DMS114 treated with DMSO at 0.1 percent for 48 hours (cell line): ENCODE results near the gene SLC7A8.

ENCODE experiments used
- DNase-seq: peaks from one replicate; lab custom pipeline; 2025; ENCODE audit not compliant: unreplicated experiment; lab: John Stamatoyannopoulos, UW

The SLC7A8 gene

DNA sequence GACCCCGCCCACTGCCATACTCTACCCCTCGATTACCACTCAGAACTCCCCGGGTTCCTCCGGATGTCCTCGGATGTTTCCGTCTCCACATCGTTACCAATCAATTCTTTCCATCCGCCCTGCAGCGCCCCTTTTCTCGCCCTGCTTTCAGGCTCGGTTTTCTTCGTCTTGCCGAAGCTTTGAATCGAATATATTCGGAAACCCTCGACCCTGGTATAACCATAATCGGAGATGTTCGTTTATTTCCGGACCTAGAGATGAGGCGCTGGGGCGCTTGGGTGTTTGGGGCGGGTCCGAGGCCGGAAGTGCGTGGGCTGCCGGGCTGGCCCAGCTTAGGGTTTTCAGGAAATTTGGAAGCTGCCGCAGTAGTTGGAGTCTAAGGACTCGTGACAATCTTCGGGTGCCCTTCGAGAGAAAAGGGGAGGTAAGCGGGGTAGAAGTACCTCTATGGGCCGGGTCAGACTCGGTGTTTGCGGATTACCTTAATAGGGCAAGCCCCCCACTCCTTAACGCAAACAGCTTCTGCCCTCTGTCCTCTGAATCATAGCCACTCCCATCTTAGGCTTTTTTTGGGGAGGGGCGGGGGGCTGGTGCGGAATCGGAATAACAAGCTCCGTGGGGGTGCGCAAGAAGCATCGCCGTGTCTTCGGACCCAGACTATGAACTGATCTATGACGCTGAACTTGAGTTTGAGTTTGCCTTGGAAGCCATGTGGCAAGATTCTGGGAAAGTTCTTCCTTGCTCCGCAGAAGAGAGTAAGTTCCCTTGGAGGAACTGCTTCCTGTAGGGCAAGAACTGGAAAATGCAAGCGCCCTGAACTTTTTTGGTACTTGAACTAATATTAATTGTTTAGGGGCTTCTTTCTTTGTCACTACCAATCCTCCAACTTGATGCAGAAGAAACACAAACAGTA lies 88.0 kb downstream of the SLC7A8 start, which contains the start of gene C14orf119:
Gene C14orf119 (plus strand): TSS at position 310 of the 913 bp plus-strand sequence. CDS start 2,154 bp downstream, outside the sequence.
- DNase-seq: no peak

DNA sequence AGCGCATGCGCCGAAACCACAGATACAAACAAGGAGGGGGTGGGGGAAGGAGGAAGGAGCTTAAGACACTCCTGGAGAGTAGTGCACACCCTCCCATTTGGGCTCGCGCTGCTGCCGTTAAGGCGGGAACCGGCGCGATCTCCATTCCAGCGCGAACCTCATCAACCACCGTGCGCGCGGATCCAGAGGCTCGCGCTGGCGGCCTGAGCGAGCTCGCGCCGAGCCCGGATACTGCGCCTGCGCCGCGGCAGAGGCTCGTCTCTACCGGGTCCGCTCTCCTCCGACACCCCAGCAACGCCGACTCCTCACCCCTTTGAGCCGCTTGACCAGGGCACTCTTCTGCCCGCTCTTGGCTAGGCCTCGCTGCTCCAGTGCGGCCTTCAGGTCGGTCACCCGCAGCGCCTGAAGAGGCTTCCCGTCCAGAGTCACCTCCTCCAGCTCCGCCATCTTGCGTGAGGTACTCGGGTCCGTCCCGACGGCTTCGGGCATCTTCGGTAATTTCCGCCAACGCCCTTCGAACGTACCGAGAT lies 88.7 kb downstream of the SLC7A8 start, which contains the start of gene ACIN1:
Gene ACIN1 (minus strand): TSS at position 471 of the 530 bp plus-strand sequence. CDS start 24 bp downstream, at position 447.
- DNase-seq: no peak

DNA sequence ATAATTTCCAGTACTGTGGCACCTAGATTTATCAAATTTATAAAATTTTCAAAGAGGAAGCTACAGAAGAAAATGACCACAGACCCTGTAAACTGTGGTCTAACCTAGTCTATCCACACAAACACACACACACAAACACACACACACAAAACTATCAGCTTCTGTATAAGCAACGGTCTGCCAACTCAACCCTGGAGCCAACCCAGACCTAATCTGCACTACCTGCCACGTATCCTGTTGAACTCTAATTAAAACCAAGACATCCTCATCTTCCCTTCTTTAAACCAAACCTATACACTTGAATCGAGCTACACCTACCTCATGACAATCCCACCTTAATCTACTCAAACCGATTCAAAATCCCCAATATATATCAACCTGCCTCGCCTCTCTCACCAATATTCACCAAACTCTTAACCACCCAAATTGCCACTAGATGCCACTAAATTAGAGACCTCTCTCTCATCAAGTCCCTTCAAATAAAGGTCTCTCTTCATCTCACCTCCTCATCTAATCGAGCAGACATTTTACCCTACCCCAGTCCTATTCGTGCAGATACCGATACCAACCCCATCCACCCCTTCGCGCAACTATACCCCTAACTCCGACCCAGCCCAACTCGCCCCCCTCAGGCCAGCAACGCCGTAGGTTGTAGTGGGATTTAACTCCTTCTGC lies 89.3 kb downstream of the SLC7A8 start:
- no peak for DNase-seq

DNA sequence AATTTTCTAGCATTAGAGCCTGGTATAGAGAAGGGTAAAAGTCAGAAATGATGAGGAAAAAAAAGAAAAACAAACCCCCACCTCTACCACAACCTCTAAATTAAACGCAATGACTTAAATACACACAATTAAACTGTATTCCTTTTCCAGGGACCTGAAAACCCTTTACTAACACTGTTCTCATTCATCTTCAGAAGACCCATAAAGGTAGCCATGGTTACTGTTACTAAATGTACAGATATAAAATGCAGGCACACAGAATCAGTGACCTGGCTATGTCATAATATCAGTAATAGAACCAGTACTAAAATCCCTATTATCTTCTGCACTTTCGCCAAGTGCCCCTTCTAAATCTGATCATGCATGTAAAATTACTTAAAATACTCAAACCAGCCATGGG lies 89.9 kb downstream of the SLC7A8 start:
- no peak for DNase-seq

DNA sequence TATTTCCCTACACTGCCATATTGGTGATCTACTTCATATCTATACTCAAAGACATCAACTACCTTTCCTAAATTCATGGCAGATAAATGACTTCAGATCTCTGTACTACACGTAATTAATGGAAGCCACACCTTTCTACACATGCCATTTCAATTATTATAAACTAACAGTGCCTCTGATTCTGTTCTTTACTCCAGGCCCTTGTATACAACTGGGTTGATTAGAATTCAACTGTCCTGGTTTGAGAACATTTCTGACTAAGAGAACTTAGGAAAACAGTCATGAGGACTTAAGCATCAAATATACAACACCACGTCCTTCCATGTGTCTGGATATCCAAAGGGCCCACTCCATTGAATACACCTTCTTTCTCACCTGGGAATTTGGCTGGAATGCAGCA lies 90.4 kb downstream of the SLC7A8 start:
- no peak for DNase-seq

DNA sequence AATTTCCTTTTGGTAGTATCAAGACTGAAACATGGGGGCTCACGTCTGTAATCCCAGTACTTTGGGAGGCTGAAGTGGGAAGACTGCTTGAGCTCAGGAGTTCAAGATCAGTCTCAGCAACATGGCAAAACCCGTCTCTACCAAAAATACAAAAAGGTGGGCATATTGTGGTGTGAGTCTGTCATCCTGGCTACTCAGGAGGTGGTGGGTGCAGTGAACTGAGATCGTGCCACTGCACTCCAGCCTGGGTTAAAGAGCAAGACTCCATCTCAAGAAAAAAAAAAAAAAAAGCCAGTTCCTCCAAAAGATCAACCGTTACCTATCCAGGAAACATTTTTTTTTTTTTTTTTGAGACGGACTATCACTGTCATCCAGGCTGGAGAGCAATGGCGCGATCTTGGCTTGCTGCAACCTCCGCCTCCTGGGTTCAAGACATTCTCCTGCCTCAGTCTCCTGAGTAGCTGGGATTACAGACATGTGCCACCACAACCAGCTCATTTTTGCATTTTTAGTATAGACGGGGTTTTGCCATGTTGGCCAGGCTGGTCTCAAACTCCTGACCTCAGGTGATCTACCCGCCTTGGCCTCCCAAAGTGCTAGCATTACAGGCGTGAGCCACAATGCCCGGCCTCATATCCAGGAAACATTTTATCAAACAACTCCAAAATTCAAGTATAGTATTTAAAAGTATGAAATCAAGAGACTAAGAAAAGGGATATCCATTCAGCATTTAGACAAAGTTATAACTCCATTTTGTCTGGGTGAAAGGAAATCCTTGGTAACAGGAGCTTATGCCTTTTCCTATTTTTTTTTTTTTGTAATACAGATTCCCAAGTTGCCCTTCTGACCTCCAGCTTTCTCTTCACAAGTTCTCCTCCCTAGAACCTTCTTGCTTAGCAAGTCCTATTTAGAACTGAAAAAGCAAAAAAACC lies 91.9 kb downstream of the SLC7A8 start:
- no peak for DNase-seq

DNA sequence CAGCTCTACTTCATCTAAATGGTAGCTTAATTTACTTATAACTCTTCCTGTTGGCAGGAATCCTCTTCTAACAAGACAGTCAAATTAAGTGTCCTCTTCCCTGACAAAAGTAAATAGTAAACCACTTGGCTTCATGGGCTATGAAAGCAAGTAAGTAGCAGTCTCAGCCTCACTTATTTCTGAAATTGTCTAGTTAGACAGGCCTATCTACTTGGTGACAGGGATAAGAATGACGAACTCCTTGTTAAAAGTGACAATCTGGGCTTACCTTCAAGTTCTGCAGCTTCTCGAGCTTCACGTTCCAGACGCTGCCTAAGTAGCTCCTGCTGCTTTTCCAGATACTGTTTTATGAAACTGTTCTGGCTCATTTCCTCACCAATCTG lies 93.2 kb downstream of the SLC7A8 start:
- no peak for DNase-seq

DNA sequence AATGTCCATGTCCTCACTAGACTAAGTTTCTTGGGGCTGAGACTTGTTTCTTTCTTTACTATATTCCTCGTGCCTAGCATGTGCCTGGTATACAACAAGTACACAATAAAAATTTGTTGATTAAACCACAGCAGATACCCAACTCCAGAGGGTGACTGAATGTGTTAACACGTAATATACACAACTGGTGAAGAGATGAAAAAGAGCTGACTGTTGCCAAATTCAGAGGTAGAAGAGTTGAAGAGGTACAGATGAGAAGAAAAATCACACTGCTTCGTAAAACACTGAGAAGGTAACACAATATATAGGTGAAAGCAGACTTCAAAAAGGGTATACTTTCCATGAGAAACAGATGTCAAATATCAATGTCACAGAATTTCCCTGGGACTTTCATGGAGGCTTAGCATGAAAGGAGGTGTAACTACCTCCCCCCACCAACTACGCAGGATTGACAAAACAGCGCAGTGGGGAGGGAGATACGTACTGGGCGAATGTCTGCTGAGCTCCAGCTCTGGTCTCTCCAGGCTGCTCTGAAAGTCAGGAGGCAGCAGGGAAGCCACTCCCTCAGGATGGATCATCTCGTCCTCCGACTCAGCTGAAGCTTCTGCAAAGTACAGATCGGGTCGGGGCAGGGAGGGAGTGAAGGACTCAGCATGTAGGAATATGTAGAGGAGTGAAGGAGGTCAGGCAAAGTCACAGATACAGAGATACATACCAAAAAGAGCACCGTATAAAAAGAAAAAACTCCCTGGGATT lies 93.8 kb downstream of the SLC7A8 start:
- DNase-seq: no peak

DNA sequence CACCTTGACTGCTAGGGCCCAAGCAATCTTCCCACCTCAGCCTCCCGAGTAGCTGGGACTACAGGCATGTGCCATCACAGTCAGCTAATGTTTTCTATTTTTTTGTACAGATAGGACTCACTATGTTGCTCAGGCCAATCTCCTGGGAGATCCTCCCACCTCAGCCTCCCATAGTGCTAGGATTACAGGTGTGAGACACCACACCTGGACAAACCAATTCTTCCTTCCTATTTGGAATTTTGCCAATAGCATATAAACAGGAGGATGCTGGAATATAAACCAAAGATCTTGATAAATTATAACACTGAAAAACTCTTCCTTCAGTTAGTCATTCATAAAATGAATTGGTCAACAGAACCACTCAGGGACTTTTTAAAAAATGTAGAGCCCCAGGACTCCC lies 96.9 kb downstream of the SLC7A8 start:
- DNase-seq: no peak

DNA sequence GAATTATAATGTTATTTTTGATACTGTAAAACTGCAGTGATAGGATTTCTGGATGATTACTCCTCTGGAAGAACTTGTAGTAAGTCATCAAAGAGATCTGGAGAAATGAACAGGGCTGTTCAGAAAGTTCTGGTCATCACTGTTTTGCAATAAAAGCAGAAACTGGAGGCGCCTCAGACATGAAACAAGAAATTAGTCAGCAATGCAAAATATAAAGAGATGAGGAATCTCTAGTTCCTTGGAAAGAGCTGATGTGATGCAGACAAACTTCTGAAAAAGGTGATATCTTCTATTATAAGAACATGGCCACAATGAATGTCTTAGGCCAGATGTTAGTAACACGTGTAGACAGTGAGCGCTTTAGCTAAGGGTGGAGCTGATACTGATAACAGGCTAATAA lies 98.0 kb downstream of the SLC7A8 start:
- no peak for DNase-seq

DNA sequence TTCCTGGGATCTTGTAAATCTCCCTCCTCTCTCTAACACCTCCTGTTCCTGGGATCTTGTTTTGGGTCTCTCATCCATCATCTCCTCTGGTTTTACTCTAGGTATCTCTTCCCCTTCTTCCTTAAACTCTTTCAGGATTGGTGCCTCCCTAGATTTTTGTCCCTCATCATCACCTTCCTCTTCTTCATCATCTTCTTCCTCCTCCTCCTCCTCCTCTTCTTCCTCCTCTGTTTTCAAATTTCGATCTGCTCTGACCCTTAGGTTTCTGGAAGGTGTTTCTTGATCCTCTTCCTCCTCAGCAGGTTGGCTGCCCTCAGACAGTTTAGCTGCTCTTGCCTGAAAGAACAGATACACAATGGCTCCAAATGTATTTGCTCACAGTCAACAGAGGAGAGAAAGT lies 103.0 kb downstream of the SLC7A8 start:
- DNase-seq: no peak

DNA sequence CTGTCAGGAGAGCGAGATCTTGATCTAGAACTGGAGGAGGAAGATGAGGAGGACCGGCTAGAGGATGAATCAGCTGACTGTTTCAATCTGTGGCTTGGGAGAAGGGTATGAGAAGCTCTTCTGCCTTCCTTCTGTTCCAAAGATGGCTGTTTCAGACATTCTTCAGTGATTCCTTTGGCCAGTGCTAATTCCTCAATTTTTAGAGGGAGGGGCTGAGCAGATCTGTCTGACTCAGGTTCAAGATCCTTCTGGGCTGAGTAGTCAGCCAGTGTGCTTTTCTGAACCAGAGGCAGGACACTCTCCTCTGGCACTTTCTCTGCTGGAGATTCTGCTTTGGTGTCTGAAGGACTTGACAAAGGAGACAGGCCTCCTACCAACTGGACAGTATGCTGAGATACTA lies 103.7 kb downstream of the SLC7A8 start:
- DNase-seq: no peak

DNA sequence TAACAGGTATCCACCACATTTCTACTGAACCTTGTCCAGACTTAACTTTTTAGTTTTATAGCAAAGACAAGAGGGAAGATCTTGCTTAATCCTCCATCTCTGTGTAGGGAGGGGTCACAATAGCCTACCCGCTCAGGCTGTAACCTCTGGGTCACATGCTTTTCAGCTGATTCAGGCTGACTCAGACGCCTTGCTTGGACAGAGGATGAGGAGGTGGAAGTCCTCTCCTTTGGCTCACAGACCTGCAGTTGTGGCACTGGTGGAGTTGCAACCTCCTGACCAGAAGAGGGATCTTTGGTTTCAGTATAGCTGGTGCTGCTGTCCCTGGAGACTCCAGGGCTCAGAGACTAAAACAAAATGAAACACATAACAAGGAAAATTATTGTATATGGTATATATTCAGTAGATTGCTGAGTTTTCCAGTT lies 104.8 kb downstream of the SLC7A8 start:
- no peak for DNase-seq

DNA sequence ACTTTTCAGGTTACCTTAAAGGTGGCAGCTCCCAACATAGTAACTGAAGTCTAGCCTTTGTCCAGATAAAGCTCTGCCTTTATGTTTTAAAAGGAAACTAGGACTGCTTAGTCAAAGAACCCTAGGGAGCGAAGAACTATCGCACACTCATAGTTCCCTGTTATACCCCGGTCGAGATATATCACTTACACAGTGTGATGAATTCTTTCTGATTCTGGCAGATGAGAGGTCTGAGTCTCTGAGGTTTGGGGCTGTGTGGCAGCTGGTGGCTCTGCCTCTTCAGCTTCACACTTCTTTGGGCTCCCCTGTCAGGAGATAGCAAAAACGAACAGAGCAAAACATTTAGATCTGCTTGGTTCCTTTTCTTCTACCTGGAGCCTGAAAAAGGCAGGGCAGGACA lies 105.5 kb downstream of the SLC7A8 start:
- DNase-seq: no peak

DNA sequence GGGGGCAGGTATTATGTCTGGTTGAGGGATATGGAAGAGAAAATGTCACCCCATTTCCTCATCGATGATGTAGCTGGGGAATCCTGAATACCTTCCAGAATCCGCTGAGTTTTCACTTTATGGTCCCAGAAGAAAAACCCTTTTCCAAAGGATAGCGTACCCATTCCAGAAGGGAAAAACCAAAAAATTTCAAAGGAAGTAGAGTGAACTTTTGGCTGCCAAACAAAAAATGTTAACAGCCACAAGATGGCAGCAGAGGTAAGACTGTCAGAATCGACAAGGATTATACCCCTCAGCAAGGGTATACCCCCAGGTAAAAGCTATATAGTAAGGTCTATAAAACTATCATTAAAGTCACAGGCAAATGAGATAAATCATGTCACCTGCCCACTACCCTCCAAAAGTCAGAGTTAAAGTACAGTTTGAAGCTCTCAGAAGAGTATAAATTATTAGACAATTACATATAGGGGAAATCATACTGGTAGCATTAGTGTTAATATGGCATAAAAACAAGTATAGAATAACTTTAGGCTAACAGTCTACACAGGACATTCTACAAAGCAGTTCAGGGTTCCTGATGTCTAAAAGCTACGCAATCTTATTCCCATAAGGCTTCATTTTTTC lies 106.6 kb downstream of the SLC7A8 start:
- DNase-seq: no peak
